Endothelial cell of umbilical vein (primary cell): Measurements from ENCODE around the gene MYO1H. TPM values are rescaled to one million over a fixed set of nuclear protein-coding genes. Genes with fewer than 3 reads are reported as not detected.

Experiments used
- BruUV-seq: library from RNA; stranded (reverse); fragments of 400-500 nt; replicated peaks from 2 replicates; lab custom pipeline; 2021; lab: Mats Ljungman, UMichigan
- CTCF ChIA-PET: fragments of 300-600, 350-600 bp; sonication (Branson Sonifier 250); formaldehyde crosslinking; loops from one replicate; lab custom pipeline; 2021; ENCODE audit warnings: antibody characterized with exemption, inconsistent platforms; lab: Charles Lee
- POLR2A ChIA-PET: fragments of 300-600, 350-600 bp; sonication (Branson Sonifier 250); formaldehyde crosslinking; loops from one replicate; lab custom pipeline; 2021; ENCODE audit warnings: antibody characterized with exemption, inconsistent platforms; lab: Charles Lee
- DNase-seq: peaks from one replicate; pipeline ENCODE4 v3.0.0-alpha.2; 2011; ENCODE audit warnings: low read depth, low spot score
- FAIRE-seq: peaks from 2 replicates; lab custom pipeline; 2011; peaks lifted over from hg19 to GRCh38; lab: Jason Lieb, UNC
- H2AFZ ChIP-seq: 2 replicates; pipeline ENCODE4 v1.6.0; 2012; ENCODE audit warnings: low read depth, low read length, control low read depth, inconsistent platforms
- H3K27ac ChIP-seq: 2 replicates; pipeline ENCODE4 v1.5.1; 2011; ENCODE audit warnings: low read depth, mild to moderate bottlenecking, control low read depth, low read length, moderate library complexity; ENCODE audit not compliant: insufficient read depth
- H3K27me3 ChIP-seq, 2 experiments: 2 replicates each; pipeline versions ENCODE4 v1.6.0 to v1.6.1; 2011; ENCODE audit warnings: low read length in 2 of 2, mixed read lengths in 1 of 2; ENCODE audit not compliant: control insufficient read depth in 2 of 2, insufficient read depth in 2 of 2
- H3K36me3 ChIP-seq, 2 experiments: 2 replicates in 1 of 2; 3 replicates in 1 of 2; pipeline ENCODE4 v1.5.1; 2011; ENCODE audit warnings: low read length in 2 of 2, mild to moderate bottlenecking in 1 of 2, moderate library complexity in 1 of 2; ENCODE audit not compliant: control insufficient read depth in 2 of 2, insufficient read depth in 2 of 2; ENCODE audit errors: extremely low read depth in 1 of 2
- H3K4me1 ChIP-seq: 3 replicates; pipeline ENCODE4 v1.5.1; 2011; ENCODE audit warnings: mild to moderate bottlenecking, low read length; ENCODE audit not compliant: control insufficient read depth, insufficient read depth; ENCODE audit errors: extremely low read depth
- H3K4me2 ChIP-seq: 2 replicates; pipeline ENCODE4 v1.6.1; 2011; ENCODE audit warnings: low read length, control low read depth, mixed read lengths; ENCODE audit not compliant: insufficient read depth
- H3K4me3 ChIP-seq, 3 experiments: fragments of 200-600 bp in 1 of 3; sonication (generic), shearing (Covaris generic) in 1 of 3; replicated peaks in 1 of 3; 2 replicates each; pipeline ENCODE4 v1.5.1; 2011 to 2016; ENCODE audit warnings: control low read depth in 3 of 3, low read length in 3 of 3, mild to moderate bottlenecking in 2 of 3, inconsistent platforms in 1 of 3, low read depth in 1 of 3, moderate library complexity in 1 of 3; ENCODE audit not compliant: insufficient read depth in 1 of 3
- H3K79me2 ChIP-seq: 2 replicates; pipeline ENCODE4 v1.6.0; 2012; ENCODE audit warnings: low read length, inconsistent platforms; ENCODE audit not compliant: control insufficient read depth, insufficient read depth
- H3K9ac ChIP-seq: replicated peaks from 2 replicates; pipeline ENCODE3; 2011; ENCODE audit warnings: low read length, control low read depth; ENCODE audit not compliant: insufficient read depth; ENCODE audit errors: extremely low read depth
- H3K9me1 ChIP-seq: replicated peaks from 3 replicates; pipeline ENCODE4 v1.6.0; 2011; ENCODE audit warnings: mild to moderate bottlenecking, low read length; ENCODE audit not compliant: control insufficient read depth, insufficient read depth; ENCODE audit errors: extremely low read depth
- H3K9me3 ChIP-seq: replicated peaks from 2 replicates; pipeline ENCODE4 v1.5.1; 2012; ENCODE audit warnings: low read length, inconsistent platforms; ENCODE audit not compliant: control insufficient read depth, insufficient read depth
- H4K20me1 ChIP-seq: replicated peaks from 2 replicates; pipeline ENCODE3; 2011; ENCODE audit warnings: mild to moderate bottlenecking, low read length; ENCODE audit not compliant: control insufficient read depth, insufficient read depth; ENCODE audit errors: extremely low read depth
- CTCF ChIP-seq, 2 donors: IDR thresholded peaks; 1 replicate in 1 of 2; 2 replicates in 1 of 2; pipeline ENCODE4 v1.5.1; 2011; ENCODE audit warnings: low read length in 2 of 2, mild to moderate bottlenecking in 2 of 2, moderate library complexity in 2 of 2, control low read depth in 1 of 2, inconsistent platforms in 1 of 2, low read depth in 1 of 2; ENCODE audit not compliant: insufficient read depth in 1 of 2; ENCODE audit errors: extremely low read depth in 1 of 2
- GATA2 ChIP-seq: IDR thresholded peaks from 2 replicates; pipeline ENCODE4 v1.7.0; 2011; ENCODE audit warnings: low read depth, mild to moderate bottlenecking, moderate library complexity, mixed read lengths, low read length; ENCODE audit not compliant: insufficient read length, insufficient read depth
- dilution Hi-C: fragments of 300-500 bp; cut with MboI; formaldehyde crosslinking; loops from one replicate; pipeline ENCODE4 v1.15.0; 2019; ENCODE audit warnings: low sequenced_read_pairs; ENCODE audit not compliant: extremely low pct_ligation_motif_present
- intact Hi-C: fragments of 100-400 bp; cut with micrococcal nuclease; formaldehyde crosslinking; loops from one replicate; pipeline ENCODE4 v1.10.0; 2022
- polyA plus RNA-seq, 4 experiments: library from polyadenylated mRNA; depleted of rRNA in 3 of 4; stranded (reverse) in 3 of 4; unstranded in 1 of 4; fragments of >200 nt; gene quantifications; 2 replicates each; pipeline versions ENCODE4 v1.2.1 to v1.2.3, GENCODE V29; 2011 to 2012; ENCODE audit warnings: missing spikeins in 1 of 4
- total RNA-seq: library from RNA; stranded (reverse); gene quantifications from 2 replicates; pipeline ENCODE4 v1.2.3, GENCODE V29; 2021
- TF ChIP-seq, protein P1 (sequence below): IDR thresholded peaks from 2 replicates; pipeline ENCODE4 v1.6.1; 2011; ENCODE audit not compliant: insufficient read depth, insufficient read length

The MYO1H gene
- total and polyA plus RNA-seq, 2 donors (not counting 3 experiments of a cell fraction or from before 2014, with no cell fraction given): not detected

- TF ChIP-seq CTCF (IDR thresholded peaks at IDR 0.05; ENCODE audit: extremely low read depth in 1 of 2, insufficient read depth in 1 of 2, low read depth in 1 of 2, low read length in 2 of 2): peak; percentile 86 to 91
- TF ChIP-seq, protein P1, sequence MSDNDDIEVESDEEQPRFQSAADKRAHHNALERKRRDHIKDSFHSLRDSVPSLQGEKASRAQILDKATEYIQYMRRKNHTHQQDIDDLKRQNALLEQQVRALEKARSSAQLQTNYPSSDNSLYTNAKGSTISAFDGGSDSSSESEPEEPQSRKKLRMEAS: no peak
- TF ChIP-seq GATA2: no peak
- Histone ChIP-seq H3K27me3 (no peaks in the 10 kb centered on the region), H3K9ac (no peak overlapping the region), H2AFZ (no peak overlapping the region), H3K9me1 (no peaks in the 10 kb centered on the region), H4K20me1 (no peaks in the 10 kb centered on the region), H3K36me3 (no peaks in the 10 kb centered on the region), H3K9me3 (no peaks in the 10 kb centered on the region), H3K27ac (no peak overlapping the region), H3K4me2 (no peak overlapping the region), H3K79me2 (no peaks in the 10 kb centered on the region), H3K4me3 (no peak overlapping the region), H3K4me1 (no peaks in the 10 kb centered on the region)
- FAIRE-seq (peak; percentile 79), DNase-seq (peak; percentile 63)
- intact Hi-C loops: no loop called here
- ChIA-PET CTCF (interaction anchor here (0.5 to 4.4 kb wide), 34 partner anchors 9 to 828 kb away, joined by 3 to 46 read pairs (median 4); partner anchors contain the start of gene FOXN4), POLR2A (no interaction called here)
- no TSS peak for BruUV-seq
- dilution Hi-C loops: no loop called here
These were observed 46.0 kb downstream of the MYO1H start for GRCh38 chr12:109393437-109394345.
